ENCODE measurements around the gene BRD7.
A peak's percentile ranks its signal among the peaks of the same experiment; 100 is the strongest.

Gene BRD7

DNA sequence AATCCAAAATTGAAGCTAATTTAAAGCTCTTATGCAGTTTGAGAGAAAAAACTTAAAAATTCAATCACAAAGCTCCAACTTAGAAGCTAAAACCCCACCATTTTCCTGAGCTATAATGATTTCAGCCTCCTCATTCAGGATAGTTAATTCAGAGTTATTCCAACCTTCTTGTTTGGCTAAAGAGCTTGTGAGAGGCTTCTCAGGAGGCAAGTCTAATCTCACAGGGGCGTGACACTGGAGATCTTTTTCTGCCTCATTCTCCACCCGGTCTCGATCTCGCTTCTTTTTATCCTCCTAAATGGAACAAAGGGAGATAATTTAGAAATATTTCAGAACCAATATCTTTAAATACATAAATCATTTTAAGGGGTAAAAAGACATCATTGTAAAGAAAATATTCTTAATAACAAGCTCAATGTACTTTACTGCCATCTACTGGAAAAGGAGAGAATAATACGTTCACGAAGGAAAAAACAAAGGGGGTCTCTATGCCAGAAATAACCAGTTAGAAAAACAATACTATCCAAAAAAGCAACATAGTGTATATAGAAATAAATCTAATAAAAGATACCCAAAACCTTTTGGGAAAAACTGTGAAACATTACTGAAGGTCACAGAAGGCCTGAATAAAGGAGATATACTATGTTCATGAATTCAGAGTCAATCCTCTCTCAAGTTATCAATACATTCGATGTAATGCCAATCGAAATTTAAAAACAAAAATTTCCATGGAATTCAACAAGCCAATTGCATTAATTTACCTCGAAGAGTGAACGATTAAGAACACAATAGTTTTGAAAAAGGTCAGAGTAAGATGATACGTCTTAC, 13.9 kb downstream of the BRD7 start:
- H3K79me2 ChIP-seq (ENCODE audit: insufficient read depth, low read length): peaks cover 44% of the 10 kb centered on the region
- no peaks in the 10 kb centered on the region for H3K27me3 ChIP-seq (ENCODE audit: insufficient read depth, low read length, poor library complexity, severe bottlenecking)
- H4K20me1 ChIP-seq (ENCODE audit: insufficient read depth, low read length, poor library complexity, severe bottlenecking): peaks cover 36% of the 10 kb centered on the region
- no peaks in the 10 kb centered on the region for H3K9me2 ChIP-seq (replicated peaks; ENCODE audit: low read depth, low read length)
- peaks cover 75% of the 10 kb centered on the region for H3K36me3 ChIP-seq (ENCODE audit: insufficient read depth, low read length)
- peaks cover 3% of the 10 kb centered on the region for H3K4me1 ChIP-seq (ENCODE audit: insufficient read depth, low read length, poor library complexity, severe bottlenecking)
- H3K4me3 ChIP-seq (ENCODE audit: low read length, poor library complexity, severe bottlenecking): no peak overlapping the region
- no peak for TF ChIP-seq EZH2phosphoT487 (IDR thresholded peaks at IDR 0.05; ENCODE audit: borderline replicate concordance)
- TF ChIP-seq, protein P1, sequence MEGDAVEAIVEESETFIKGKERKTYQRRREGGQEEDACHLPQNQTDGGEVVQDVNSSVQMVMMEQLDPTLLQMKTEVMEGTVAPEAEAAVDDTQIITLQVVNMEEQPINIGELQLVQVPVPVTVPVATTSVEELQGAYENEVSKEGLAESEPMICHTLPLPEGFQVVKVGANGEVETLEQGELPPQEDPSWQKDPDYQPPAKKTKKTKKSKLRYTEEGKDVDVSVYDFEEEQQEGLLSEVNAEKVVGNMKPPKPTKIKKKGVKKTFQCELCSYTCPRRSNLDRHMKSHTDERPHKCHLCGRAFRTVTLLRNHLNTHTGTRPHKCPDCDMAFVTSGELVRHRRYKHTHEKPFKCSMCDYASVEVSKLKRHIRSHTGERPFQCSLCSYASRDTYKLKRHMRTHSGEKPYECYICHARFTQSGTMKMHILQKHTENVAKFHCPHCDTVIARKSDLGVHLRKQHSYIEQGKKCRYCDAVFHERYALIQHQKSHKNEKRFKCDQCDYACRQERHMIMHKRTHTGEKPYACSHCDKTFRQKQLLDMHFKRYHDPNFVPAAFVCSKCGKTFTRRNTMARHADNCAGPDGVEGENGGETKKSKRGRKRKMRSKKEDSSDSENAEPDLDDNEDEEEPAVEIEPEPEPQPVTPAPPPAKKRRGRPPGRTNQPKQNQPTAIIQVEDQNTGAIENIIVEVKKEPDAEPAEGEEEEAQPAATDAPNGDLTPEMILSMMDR (conservative IDR thresholded peaks at IDR 0.05; ENCODE audit: low read length): peak; percentile 83
- H2AFZ ChIP-seq (ENCODE audit: low read length): no peak overlapping the region
- H3K4me2 ChIP-seq (ENCODE audit: low read depth, low read length, poor library complexity, severe bottlenecking): no peak overlapping the region
- peaks cover 4% of the 10 kb centered on the region; the same call in 1 of the 2 replicates for H3F3A ChIP-seq (ENCODE audit: low read depth)
- H3K9ac ChIP-seq (ENCODE audit: low read depth, low read length, poor library complexity, severe bottlenecking): no peak overlapping the region
- H3K9me3 ChIP-seq (ENCODE audit: insufficient read depth, low read depth, low read length): no peaks in the 10 kb centered on the region

DNA sequence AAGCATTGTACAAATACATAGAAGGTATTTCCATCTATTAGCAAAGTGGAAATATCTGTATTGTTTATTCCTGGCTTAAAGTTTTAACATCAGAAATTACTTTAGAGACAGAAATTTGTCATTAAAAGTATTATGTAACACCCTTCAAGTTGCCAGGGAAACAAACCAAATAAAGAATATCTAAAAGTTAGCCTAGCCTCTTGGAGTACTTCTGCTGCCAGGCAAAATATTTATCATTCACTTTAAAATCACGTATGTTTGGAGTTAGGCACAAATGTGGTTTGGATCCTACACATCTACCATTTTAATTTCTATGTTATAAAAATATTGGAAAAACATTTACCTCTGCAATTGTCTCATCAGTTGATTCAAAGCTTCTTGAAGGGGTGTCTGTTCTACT, 14.7 kb downstream of the BRD7 start:
- Histone ChIP-seq H3K4me3 (ENCODE audit: low read length, poor library complexity, severe bottlenecking) (no peak overlapping the region), H3K36me3 (ENCODE audit: insufficient read depth, low read length) (peaks cover 78% of the 10 kb centered on the region)

GRCh38 chr16:50351952-50352351, 16.8 kb downstream of the BRD7 start:
- Histone ChIP-seq H3K9me2 (replicated peaks; ENCODE audit: low read depth, low read length) (no peaks in the 10 kb centered on the region), H3K27me3 (ENCODE audit: insufficient read depth, low read length, poor library complexity, severe bottlenecking) (no peaks in the 10 kb centered on the region), H3K79me2 (ENCODE audit: insufficient read depth, low read length) (peaks cover 15% of the 10 kb centered on the region), H3F3A (ENCODE audit: low read depth) (peaks cover 4% of the 10 kb centered on the region; the same call in 1 of the 2 replicates), H2AFZ (ENCODE audit: low read length) (no peak overlapping the region), H3K4me2 (ENCODE audit: low read depth, low read length, poor library complexity, severe bottlenecking) (no peak overlapping the region), H4K20me1 (ENCODE audit: insufficient read depth, low read length, poor library complexity, severe bottlenecking) (peaks cover 20% of the 10 kb centered on the region), H3K9me3 (ENCODE audit: insufficient read depth, low read depth, low read length) (no peaks in the 10 kb centered on the region), H3K9ac (ENCODE audit: low read depth, low read length, poor library complexity, severe bottlenecking) (no peak overlapping the region), H3K36me3 (ENCODE audit: insufficient read depth, low read length) (peaks cover 62% of the 10 kb centered on the region), H3K4me1 (ENCODE audit: insufficient read depth, low read length, poor library complexity, severe bottlenecking) (no peaks in the 10 kb centered on the region), H3K4me3 (ENCODE audit: low read length, poor library complexity, severe bottlenecking) (no peak overlapping the region)
- TF ChIP-seq, protein P1 (conservative IDR thresholded peaks at IDR 0.05; ENCODE audit: low read length): no peak
- TF ChIP-seq EZH2phosphoT487 (IDR thresholded peaks at IDR 0.05; ENCODE audit: borderline replicate concordance): no peak

More for the DNA sequence above, 14.7 kb downstream of the BRD7 start:
- no peaks in the 10 kb centered on the region for H3K9me2 ChIP-seq (replicated peaks; ENCODE audit: low read depth, low read length)
- H3K4me2 ChIP-seq (ENCODE audit: low read depth, low read length, poor library complexity, severe bottlenecking): no peak overlapping the region
- no peaks in the 10 kb centered on the region for H3K27me3 ChIP-seq (ENCODE audit: insufficient read depth, low read length, poor library complexity, severe bottlenecking)
- peaks cover 31% of the 10 kb centered on the region for H4K20me1 ChIP-seq (ENCODE audit: insufficient read depth, low read length, poor library complexity, severe bottlenecking)
- no peak overlapping the region for H3K9ac ChIP-seq (ENCODE audit: low read depth, low read length, poor library complexity, severe bottlenecking)
- H3K4me1 ChIP-seq (ENCODE audit: insufficient read depth, low read length, poor library complexity, severe bottlenecking): no peaks in the 10 kb centered on the region
- H3K79me2 ChIP-seq (ENCODE audit: insufficient read depth, low read length): peaks cover 36% of the 10 kb centered on the region
- peaks cover 4% of the 10 kb centered on the region; the same call in 1 of the 2 replicates for H3F3A ChIP-seq (ENCODE audit: low read depth)
- no peak overlapping the region for H2AFZ ChIP-seq (ENCODE audit: low read length)
- H3K9me3 ChIP-seq (ENCODE audit: insufficient read depth, low read depth, low read length): no peaks in the 10 kb centered on the region
- no peak for TF ChIP-seq EZH2phosphoT487 (IDR thresholded peaks at IDR 0.05; ENCODE audit: borderline replicate concordance)
- TF ChIP-seq, protein P1 (conservative IDR thresholded peaks at IDR 0.05; ENCODE audit: low read length): no peak

Measured in Loucy (cell line).